Bone marrow (tissue), 2 donors: ENCODE results near the gene CNGB1.
"Not testable (repeated sequence)": the region's sequence is repeated elsewhere in the genome, so short reads cannot be mapped to it uniquely, and the experiment has no call there.

Source experiments
- DNase-seq, 2 donors: peaks; one replicate each; lab custom pipeline; 2025; lab: John Stamatoyannopoulos, UW

Gene CNGB1

DNA sequence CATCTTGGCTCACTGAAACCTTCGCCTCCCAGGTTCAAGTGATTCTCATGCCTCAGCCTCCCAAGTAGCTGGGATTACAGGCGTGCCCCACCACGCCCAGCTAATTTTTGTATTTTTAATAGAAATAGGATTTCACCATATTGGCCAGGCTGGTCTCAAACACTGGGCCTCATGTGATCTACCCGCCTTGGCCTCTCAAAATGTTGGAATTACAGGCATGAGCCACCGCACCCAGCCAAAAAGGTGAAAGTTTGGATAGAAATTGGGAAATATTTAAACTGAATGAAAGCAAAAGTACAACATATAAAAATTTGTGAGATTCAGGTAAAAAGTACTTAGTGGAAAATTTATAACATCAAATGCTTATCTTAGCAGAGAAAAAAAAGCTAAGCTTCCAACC, 115.7 kb downstream of the CNGB1 start:
- no peak for DNase-seq

DNA sequence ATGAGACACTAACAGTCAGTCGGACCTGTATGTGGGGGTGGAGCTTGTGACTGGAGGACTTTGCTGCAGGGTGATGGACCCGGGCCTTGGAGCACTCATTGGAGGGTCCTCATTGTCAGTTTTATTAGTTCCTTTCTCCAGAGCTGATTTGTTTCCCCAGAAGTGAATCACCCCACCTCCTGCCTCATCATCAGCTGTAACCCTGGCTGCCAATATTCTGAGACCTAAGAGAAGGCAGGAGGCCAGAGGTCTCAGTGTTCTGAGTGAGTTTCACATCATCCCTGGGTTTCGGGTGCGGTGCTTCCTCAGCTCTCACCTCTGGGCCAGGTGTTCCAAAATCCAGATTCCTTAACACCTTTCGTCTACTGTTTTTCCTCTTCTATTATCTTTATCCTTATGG, 118.7 kb downstream of the CNGB1 start:
- DNase-seq = no peak

- no peak for DNase-seq
Measured at GRCh38 chr16:57848181-57848580, 122.7 kb downstream of the CNGB1 start.

DNA sequence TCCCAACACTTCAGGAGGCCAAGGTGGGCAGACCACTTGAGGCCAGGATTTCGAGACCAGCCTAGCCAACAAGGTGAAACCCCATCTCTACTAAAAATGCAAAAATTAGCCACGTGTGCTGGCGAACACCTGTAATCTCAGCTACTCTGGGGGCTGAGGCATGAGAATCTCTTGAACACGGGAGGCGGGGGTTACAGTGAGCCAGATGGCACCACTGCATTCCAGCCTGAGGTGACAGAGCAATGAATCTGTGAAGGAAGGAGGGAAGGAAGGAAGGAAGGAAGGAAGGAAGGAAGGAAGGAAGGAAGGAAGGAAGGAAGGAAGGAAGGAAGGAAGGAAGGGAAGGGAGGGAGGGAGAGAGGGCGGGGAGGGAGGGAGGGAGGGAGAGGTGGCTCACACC, 124.0 kb downstream of the CNGB1 start:
- DNase-seq = not testable (repeated sequence)

DNA sequence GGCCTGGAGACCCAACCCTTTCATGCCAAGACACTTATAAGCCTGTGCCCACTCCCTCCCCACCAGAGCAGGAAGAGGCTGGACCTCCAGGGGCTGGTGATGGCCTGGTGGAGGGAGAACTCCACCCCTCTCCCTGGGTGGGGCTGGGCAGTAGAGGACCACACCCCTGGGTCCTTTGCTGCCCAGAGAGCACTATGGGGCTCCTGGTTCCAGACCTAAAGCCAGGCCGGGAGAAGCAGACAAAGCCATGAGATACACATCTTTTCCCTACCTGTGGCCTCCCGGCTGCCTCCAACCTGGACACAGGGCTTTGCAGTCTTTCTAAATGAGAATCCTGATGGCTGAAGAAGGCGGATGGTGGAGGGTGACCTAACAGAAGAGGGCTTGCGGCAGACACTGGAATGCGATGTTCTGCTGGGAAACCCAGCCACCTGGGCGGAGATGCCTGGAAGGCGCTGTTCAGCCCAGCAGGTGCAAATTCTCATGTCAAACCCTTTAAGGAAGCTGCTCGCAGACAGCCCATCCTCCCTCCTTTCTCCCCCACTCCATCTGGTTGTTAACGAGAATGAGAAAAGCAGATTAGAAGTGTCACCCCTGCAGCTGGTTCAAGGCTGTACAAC, 124.7 kb downstream of the CNGB1 start:
- no peak for DNase-seq

GRCh38 chr16:57845115-57845514, 125.8 kb downstream of the CNGB1 start:
- DNase-seq = no peak

DNA sequence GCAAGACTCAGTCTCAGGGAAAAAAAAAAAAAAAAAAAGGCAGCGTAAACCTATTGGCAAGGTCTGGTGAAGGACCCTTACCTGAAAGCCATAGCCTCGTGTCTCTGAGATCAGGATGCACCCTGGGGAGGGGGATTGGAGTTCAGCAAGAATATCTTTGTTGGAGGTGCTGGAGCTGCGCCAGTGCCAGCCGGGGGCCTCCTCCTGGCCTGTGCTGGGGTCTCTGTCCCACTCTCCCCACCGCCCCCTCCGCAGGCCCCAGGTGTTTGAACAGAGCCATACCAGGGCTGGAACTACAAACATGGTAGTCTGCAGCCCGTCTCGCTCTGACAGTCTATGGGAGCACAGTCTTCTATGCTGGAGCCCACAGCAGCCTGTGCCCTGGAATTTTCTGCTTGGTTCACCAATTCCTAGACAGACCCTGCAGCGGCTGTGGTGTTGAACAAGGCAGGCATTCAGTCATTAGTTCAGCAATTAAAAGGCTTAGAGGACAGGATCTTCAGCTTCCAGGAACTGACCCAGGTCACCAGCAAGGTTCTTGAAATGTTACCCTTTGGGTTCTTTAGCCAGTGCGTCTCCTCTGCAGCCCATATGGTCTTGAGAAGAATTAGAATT, 126.4 kb downstream of the CNGB1 start:
- DNase-seq = no peak

DNA sequence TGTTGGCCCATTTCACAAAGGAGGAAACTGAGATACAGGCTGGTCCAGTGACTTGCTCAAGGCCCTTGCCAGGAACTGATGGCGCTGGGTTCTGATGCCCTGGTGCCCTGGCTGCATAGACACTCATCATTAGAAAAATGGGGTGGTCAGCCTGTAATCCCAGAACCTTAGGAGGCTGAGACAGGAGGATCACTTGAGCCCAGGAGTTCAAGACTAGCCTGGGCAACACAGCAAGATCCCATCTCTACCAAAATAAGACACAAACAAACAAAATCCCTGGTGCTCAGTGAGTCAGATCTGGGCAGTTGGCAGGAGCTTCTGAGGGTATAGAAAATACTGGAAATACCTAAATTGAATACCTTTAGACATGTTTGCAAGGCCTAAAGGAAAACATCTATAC, 127.5 kb downstream of the CNGB1 start:
- no peak for DNase-seq

GRCh38 chr16:57842601-57843000, 128.3 kb downstream of the CNGB1 start:
- DNase-seq = no peak

GRCh38 chr16:57840833-57841232, 130.1 kb downstream of the CNGB1 start:
- DNase-seq = no peak

- no peak for DNase-seq
Measured at GRCh38 chr16:57838161-57838560, 132.8 kb downstream of the CNGB1 start.

DNA sequence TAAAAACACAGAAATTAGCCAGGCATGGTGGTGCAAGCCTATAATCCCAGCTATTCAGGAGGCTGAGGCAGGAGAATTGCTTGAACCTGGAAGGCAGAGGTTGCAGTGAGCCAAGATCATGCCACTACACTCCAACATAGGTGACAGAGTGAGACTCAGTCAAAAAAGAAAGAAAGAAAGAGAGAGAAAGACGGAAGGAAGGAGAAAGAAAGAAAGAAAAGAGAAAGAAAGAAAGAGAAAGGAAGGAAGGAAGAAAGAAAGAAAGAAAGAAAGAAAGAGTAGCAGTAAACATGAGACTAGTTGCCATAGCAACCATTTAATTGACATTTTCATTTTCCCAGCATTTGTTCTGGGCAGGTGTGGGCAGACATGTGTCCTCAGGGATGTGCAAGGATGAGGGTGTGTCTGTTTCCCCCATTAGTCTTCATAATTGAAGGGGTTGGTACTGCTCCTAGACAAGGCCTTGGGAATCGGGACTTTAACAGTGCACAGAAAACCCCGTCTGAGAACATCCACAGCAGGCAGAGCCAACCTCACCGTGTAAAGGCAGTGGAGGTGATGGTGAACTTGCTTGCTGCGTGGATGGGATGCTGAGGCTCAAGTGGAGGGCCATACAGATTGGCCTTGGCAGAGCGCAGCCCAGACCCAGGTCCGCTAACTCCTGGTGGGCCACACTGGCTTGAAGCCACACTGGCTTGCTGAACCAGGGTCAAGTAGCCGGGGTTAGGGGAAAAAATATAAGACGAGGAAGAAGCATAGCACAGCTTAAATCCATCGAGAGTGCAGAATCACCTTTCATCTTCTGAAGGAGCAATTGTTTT, 133.4 kb downstream of the CNGB1 start:
- no peak for DNase-seq

GRCh38 chr16:57835439-57835838, 135.5 kb downstream of the CNGB1 start:
- not testable (repeated sequence) for DNase-seq

DNA sequence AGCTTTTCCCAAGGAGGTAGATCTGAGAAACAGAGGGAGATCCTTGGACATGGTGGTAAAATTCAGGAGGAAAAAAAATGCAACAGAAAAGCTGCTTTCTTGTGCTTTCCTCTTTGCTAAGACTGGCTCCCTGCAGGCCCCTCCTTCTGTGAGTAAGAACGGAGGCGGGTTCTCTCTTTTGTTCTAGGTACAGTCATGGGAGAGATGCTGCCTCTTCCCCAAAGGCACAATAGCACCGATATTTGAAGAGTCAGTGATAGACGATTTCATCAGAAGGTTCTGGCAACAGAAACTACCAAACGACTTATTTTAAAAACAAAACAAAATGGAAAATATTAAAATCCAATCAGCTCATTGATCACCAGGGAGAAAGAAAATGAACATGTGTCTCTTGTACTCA, 136.0 kb downstream of the CNGB1 start:
- DNase-seq = no peak
